A673 (cell line): Measurements from ENCODE around the gene DMD. TPM values are rescaled to one million over a fixed set of nuclear protein-coding genes. Genes with fewer than 3 reads are reported as not detected.

ENCODE experiments used
- BruUV-seq: library from RNA; stranded (reverse); fragments of 400-500 nt; replicated peaks from 2 replicates; lab custom pipeline; 2021; lab: Mats Ljungman, UMichigan
- CTCF ChIA-PET: fragments of 300-600 bp; sonication (Branson Sonifier 250); formaldehyde crosslinking; loops from one replicate; lab custom pipeline; 2022; ENCODE audit warnings: antibody characterized with exemption; lab: Charles Lee
- POLR2A ChIA-PET: fragments of 300-600 bp; sonication (Branson Sonifier 250); formaldehyde crosslinking; loops from one replicate; lab custom pipeline; 2022; ENCODE audit warnings: antibody characterized with exemption; ENCODE audit not compliant: low non-redundant PET; lab: Charles Lee
- DNase-seq: peaks from one replicate; pipeline ENCODE4 v3.0.0-alpha.2; 2015; ENCODE audit warnings: low spot score
- H3K27ac ChIP-seq: fragments of 200-600 bp; sonication (generic); 2 replicates; pipeline ENCODE4 v1.5.1; 2016; ENCODE audit warnings: mixed run types, low read depth, mild to moderate bottlenecking, mixed read lengths, antibody characterized with exemption, low read length; ENCODE audit not compliant: poor library complexity, severe bottlenecking
- H3K27me3 ChIP-seq: fragments of 200-600 bp; sonication (generic); replicated peaks from 2 replicates; pipeline ENCODE4 v1.6.1; 2017; ENCODE audit warnings: mixed run types, low read depth, mild to moderate bottlenecking, mixed read lengths, antibody characterized with exemption, low read length; ENCODE audit not compliant: insufficient read depth, poor library complexity
- H3K36me3 ChIP-seq: fragments of 200-600 bp; sonication (generic); 2 replicates; pipeline ENCODE4 v1.6.1; 2016; ENCODE audit warnings: mixed run types, mild to moderate bottlenecking, mixed read lengths, antibody characterized with exemption, low read length; ENCODE audit not compliant: insufficient read depth, poor library complexity, severe bottlenecking
- H3K4me1 ChIP-seq: fragments of 200-600 bp; sonication (generic); 2 replicates; pipeline ENCODE4 v1.6.1; 2017; ENCODE audit warnings: mixed run types, mild to moderate bottlenecking, mixed read lengths, antibody characterized with exemption, low read length; ENCODE audit not compliant: insufficient read depth, poor library complexity, severe bottlenecking
- H3K4me3 ChIP-seq: fragments of 200-600 bp; sonication (generic); 2 replicates; pipeline ENCODE4 v1.5.1; 2016; ENCODE audit warnings: low read depth, mixed run types, mild to moderate bottlenecking, mixed read lengths, low read length; ENCODE audit not compliant: poor library complexity, severe bottlenecking
- H3K9me3 ChIP-seq: fragments of 200-600 bp; sonication (generic); 2 replicates; pipeline ENCODE4 v1.6.1; 2016; ENCODE audit warnings: mixed run types, low read depth, mild to moderate bottlenecking, mixed read lengths, antibody characterized with exemption, low read length; ENCODE audit not compliant: poor library complexity, severe bottlenecking
- EZH2 ChIP-seq: fragments of 200-600 bp; sonication (generic); IDR thresholded peaks from 2 replicates; pipeline ENCODE4 v1.6.1; 2017; ENCODE audit warnings: borderline replicate concordance, low read depth, mild to moderate bottlenecking, mixed read lengths, antibody characterized with exemption, low read length; ENCODE audit not compliant: poor library complexity, severe bottlenecking
- intact Hi-C: fragments of 100-400 bp; cut with micrococcal nuclease; formaldehyde crosslinking; loops from one replicate; pipeline ENCODE4 v1.10.0; 2022; ENCODE audit not compliant: unreplicated experiment
- total RNA-seq: library from RNA; stranded (reverse); gene quantifications from 2 replicates; pipeline ENCODE4 v1.2.3, GENCODE V29; 2021
- TF ChIP-seq, protein P1 (sequence below): fragments of 300-800, 200-600 bp; sonication (generic); conservative IDR thresholded peaks from 2 replicates; pipeline ENCODE4 v1.5.1; 2017; ENCODE audit warnings: low read depth, mild to moderate bottlenecking, antibody characterized with exemption, low read length, moderate library complexity, mixed read lengths

Gene DMD
- total RNA-seq, 1 experiment from 2014 or later, result 5.4 TPM

DNA sequence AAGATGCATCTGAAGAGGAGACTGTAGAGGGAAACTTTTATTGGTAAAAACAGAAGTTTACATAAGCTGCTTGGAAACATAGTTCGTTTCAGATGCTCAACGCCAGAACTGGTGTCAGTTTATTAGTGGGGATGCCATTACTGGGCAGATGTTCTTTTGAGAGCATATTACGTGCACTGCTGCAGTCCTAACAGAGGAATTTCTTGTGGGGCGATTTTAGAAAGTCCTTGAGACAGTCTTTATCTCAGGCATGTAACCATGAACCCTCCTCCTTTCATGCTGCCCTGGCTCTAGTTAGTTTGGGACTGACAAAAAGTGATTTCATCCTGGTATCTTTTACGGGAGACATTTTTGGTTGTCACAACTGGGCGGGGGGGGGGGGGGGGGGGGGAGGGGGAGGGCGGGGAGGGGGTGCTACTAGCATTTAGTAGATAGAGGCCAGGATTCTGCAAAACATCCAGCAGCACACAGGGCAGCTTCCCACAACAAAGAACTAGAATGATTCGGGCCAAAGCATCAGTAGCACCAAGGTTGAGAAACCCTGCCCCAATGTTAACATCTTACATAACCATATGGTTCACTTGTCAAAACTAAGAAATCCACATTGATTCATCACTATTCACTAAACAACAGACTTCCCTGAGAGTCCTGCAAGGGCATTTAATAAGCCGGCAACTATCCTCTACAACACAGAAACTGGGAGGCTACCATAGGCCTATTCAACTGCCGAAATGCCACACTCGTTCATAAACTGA, 2021.0 kb downstream of the DMD start:
- intact Hi-C loops, result no loop called here
- H3K36me3 ChIP-seq, result no peaks in the 10 kb centered on the region
- TF ChIP-seq, protein P1, sequence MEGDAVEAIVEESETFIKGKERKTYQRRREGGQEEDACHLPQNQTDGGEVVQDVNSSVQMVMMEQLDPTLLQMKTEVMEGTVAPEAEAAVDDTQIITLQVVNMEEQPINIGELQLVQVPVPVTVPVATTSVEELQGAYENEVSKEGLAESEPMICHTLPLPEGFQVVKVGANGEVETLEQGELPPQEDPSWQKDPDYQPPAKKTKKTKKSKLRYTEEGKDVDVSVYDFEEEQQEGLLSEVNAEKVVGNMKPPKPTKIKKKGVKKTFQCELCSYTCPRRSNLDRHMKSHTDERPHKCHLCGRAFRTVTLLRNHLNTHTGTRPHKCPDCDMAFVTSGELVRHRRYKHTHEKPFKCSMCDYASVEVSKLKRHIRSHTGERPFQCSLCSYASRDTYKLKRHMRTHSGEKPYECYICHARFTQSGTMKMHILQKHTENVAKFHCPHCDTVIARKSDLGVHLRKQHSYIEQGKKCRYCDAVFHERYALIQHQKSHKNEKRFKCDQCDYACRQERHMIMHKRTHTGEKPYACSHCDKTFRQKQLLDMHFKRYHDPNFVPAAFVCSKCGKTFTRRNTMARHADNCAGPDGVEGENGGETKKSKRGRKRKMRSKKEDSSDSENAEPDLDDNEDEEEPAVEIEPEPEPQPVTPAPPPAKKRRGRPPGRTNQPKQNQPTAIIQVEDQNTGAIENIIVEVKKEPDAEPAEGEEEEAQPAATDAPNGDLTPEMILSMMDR, result no peak
- no peak for TF ChIP-seq EZH2
- DNase-seq, result no peak
- H3K9me3 ChIP-seq, result no peaks in the 10 kb centered on the region
- ChIA-PET POLR2A (no interaction called here), CTCF (no interaction called here)
- BruUV-seq, result no TSS peak
- no peaks in the 10 kb centered on the region for H3K27me3 ChIP-seq
- no peak overlapping the region for H3K27ac ChIP-seq
- no peak overlapping the region for H3K4me3 ChIP-seq
- H3K4me1 ChIP-seq, result peaks cover 3% of the 10 kb centered on the region

DNA sequence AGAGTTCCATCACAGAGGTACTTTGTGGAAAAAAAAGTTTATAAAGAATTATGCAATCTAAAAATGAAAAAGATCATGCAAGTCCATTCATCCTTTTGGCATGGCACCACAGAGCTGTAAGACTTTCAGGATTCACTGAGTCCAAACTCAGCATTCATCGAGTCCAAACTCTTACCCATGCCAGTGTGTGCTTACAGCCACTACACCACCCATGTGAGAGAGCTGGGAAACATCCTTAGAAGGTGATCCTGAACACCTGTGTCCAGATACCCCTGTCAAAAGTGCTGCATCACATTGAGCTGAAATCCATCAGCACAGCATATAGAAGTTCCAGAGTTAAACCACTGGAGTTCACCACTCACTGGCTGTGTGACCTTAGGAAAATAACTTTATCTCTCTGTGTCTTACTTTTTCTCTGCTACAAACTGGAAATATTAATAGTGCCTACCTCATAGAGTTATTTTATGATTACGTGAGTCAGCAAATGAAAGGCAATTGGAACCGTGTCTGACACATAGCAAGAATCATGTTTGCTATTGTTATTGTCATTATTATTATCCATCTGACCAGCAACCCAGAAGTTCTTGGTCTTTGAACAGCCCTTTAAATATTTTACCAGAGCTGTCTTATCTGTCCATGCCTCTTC, 2024.5 kb downstream of the DMD start:
- intact Hi-C loops, result no loop called here
- no peaks in the 10 kb centered on the region for H3K9me3 ChIP-seq
- TF ChIP-seq, protein P1, result no peak
- TF ChIP-seq EZH2, result no peak
- no peak overlapping the region for H3K27ac ChIP-seq
- POLR2A ChIA-PET, result no interaction called here
- H3K27me3 ChIP-seq, result no peaks in the 10 kb centered on the region
- DNase-seq, result no peak
- no TSS peak for BruUV-seq
- CTCF ChIA-PET, result no interaction called here
- no peaks in the 10 kb centered on the region for H3K36me3 ChIP-seq
- H3K4me3 ChIP-seq, result no peak overlapping the region
- H3K4me1 ChIP-seq, result peaks cover 3% of the 10 kb centered on the region

- no peaks in the 10 kb centered on the region for H3K9me3 ChIP-seq
- H3K4me1 ChIP-seq, result peaks cover 3% of the 10 kb centered on the region
- TF ChIP-seq, protein P1, result no peak
- TF ChIP-seq EZH2, result no peak
- intact Hi-C loops, result no loop called here
- no peak overlapping the region for H3K4me3 ChIP-seq
- no peaks in the 10 kb centered on the region for H3K27me3 ChIP-seq
- no peak overlapping the region for H3K27ac ChIP-seq
- no TSS peak for BruUV-seq
- no peaks in the 10 kb centered on the region for H3K36me3 ChIP-seq
- DNase-seq, result no peak
- ChIA-PET POLR2A (no interaction called here), CTCF (no interaction called here)
Measured at GRCh38 chrX:31185884-31186283, 2025.5 kb downstream of the DMD start.
